ENCODE data around the gene PTPRM.

PTPRM gene

DNA sequence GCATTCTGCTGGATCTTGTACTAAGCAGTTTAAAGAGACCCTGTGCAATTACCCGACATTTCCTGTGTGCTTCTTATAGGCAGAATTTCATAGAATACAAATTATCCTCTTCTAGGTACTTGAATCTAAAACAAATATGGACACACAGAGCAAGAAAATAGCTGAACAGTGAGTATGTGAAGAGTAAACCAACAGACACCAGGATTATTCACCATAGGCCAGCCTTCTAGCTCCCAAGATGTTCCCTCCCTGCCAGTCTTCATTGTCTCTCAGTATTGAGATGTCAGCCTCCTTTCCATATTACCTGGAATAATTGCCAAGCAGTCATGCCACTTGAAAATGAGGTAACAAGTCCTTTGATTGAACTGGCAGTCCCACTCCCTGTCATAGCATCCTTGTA, 187.1 kb downstream of the PTPRM start:
- no peak for DNase-seq

DNA sequence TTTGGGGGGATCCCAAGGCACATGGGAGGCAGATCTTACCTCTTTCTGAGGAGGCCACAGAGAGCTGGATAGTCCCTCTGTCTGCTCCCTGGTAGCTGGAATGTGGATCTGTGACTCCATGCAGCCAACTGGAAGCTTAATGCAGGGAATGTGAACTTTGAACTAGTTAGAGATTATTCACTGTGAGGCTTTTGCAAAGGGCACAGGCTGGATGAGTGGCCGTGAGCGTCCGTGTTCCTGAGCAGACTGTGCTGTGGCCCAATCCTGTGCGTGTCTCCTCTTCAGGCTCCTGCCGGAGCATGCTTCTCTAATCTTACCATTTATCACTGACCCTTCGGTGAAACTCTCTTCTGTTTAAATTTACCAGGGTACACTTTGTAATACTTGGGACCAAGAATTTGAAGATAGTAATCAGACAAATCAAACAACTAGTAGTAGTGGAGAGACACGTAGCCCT, 187.6 kb downstream of the PTPRM start:
- DNase-seq, result no peak

DNA sequence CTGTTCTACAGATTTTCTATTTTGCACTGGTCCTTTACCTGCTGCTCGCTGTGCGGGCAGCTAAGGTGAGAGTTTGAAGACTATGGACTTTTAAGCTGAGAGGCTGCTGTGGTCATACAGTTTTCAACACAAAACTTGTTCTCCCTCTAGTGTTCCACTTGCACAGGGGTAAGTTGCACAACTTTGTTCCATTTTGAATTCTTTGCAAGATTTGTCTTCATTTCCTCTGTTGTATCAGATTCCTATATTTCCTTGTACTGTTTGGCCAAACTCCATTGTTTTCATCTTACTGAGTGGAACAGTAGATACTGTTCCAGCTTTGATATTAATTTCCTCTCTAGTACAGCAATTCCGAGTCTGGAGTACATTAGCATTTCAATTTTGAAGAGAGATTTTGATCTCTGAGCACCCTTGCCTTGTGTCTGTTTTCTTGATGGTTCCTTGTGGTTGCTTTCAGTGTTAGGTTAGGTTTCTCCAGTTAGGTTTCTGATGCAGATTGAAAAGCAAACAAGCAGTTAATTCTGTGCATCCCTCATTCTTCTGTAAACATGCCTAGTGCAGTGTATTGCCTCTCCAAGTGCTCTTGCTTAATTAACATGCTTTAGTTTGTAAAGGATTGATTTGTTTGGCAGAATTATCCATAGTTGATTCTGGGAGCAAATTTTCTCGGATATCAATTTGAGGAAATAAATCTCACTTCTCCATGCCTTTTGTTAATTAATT, 188.8 kb downstream of the PTPRM start:
- DNase-seq, result no peak

- no peak for DNase-seq
Observed at GRCh38 chr18:7757175-7757574, 190.1 kb downstream of the PTPRM start.

DNA sequence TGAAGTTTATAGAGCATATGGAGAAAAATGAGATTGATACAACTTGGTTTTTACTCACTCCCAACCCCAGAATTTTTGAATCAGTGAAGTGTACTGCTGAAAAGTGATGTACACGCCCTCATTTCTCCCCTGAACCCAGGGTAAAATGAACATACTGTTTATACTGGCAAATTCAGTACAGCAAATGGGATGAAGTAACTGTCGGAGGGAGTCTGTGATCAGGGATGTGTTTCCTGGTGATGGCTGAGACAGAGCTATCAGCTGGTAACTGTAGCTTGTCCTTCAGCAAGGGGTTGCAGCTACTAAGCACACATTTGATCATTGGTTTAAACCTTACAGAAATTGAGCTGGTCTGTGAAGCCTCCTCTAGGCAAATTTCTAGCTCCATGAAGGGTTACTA, 191.6 kb downstream of the PTPRM start:
- no peak for DNase-seq

GRCh38 chr18:7760967-7761948, 194.1 kb downstream of the PTPRM start:
- DNase-seq, result no peak

DNA sequence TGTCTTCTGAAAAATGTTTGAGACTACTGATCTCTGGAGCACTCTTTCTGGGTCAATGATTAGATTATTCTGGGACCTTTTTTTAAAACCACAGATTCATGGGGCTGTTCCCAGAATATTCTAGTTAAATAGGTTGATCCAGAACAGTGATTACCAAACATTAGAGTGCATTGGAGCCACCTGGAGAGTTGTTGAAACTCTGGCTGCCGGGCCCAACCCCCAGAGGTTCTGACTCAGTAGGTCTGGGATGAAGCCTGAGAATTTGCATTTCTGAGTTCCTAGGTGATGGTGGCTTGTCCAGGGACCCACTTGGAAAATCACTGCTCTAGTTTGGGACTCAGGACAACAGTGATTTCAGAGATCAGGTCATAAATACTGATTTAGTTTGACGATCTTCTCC, 197.3 kb downstream of the PTPRM start:
- no peak for DNase-seq

- DNase-seq, result no peak
Observed at GRCh38 chr18:7766346-7766745, 199.2 kb downstream of the PTPRM start.

- no peak for DNase-seq
Observed at GRCh38 chr18:7766817-7767216, 199.7 kb downstream of the PTPRM start.

DNA sequence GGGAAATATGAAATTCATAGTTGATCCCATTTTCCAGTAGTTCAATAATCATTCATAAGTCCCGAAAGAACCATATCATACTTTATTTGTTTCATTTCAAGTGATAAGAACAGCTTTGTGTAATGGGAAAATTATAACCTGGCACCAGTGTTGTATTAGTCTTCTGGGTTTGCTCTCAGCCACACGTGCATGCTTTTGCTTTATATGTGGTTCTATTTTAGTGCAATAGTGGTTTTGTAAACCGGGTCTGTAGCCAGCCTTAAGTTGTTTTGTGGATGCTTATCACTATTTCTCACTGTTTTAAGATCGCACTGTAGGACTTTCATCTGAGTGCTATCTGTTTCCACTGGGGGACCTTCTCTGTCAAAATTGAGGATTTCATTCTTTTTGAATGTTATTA, 203.8 kb downstream of the PTPRM start:
- no peak for DNase-seq

- no peak for DNase-seq
Observed at GRCh38 chr18:7772510-7772888, 205.4 kb downstream of the PTPRM start.

DNA sequence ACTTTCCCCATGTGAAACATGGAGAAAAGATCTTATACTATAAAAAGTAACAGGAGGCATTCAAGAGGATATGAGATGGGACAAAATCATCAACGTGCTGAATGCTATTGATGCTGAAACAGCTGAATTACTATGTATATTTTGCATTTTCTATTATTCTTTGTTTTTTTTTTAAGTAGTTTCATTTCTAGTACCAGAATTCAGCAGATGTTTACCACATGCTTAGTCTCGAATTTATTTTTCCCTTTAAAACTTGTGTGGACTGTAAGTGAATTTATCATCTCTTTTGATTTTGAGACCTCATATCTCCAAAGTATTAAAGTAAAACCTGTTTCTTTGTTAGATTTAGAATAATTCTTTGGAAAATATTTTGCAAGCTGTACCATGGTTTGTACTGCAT, 205.8 kb downstream of the PTPRM start:
- DNase-seq, result no peak

- DNase-seq, result no peak
Observed at GRCh38 chr18:7775128-7775527, 208.0 kb downstream of the PTPRM start.

DNA sequence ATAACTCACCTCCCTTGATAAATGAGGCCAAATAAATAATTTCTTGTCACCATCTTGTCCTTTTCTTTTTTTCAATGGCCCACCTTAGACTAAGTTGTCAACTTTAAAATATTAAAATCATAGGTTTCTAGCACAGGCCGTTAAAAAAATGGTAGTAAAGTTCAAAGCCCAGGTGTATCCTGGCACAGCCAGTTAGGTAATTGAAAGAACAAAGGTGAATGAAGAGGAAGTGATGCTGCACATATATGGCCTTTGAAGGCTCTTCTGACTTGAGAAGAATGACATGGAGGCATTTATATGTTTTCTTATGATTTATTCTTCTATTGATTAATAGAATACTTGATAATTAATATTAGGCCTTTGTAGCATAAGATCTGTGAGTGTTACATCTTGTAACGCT, 208.7 kb downstream of the PTPRM start:
- DNase-seq, result no peak

DNA sequence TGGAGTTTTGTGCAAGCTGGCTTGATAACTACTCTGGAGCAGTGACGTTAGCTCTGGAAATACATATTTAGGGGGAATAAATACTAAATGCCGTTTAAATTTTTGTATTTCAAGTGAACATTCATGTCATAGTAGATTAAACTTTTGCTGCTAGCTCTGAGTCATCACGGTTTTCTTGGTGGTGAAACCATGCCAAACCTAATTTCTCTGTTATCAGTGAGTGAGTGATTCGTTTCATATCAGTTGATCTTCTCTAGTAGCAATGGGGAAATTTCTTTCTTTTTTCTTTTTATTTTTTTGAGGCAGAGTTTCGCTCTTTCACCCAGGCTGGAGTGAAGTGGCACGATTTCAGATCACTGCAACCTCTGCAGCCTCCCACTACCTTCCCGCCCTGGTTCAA, 211.1 kb downstream of the PTPRM start:
- no peak for DNase-seq

- no peak for DNase-seq
Observed at GRCh38 chr18:7779211-7779610, 212.1 kb downstream of the PTPRM start.

GRCh38 chr18:7784171-7784570, 217.1 kb downstream of the PTPRM start:
- DNase-seq, result no peak

- DNase-seq, result no peak
Observed at GRCh38 chr18:7786569-7786968, 219.5 kb downstream of the PTPRM start.

GRCh38 chr18:7787339-7787738, 220.2 kb downstream of the PTPRM start:
- no peak for DNase-seq

- DNase-seq, result peak in 1 of 58 donors; percentile 17
Observed at GRCh38 chr18:7789856-7790552, 222.9 kb downstream of the PTPRM start.

- DNase-seq, result no peak
Observed at GRCh38 chr18:7793100-7793499, 226.0 kb downstream of the PTPRM start.

- DNase-seq, result no peak
Observed at GRCh38 chr18:7803956-7804469, 236.9 kb downstream of the PTPRM start.

All from anterior cingulate cortex (tissue), 58 donors.